Mucosa of rectum (tissue), 2 donors: ENCODE results near the gene DAB2IP.

ENCODE experiments used
- H3K27ac ChIP-seq, 2 donors: one replicate each; pipeline ENCODE4 v1.7.0; 2013; ENCODE audit warnings: inconsistent platforms in 2 of 2, low read depth in 2 of 2, low read length in 2 of 2
- H3K27me3 ChIP-seq, 2 donors: one replicate each; pipeline ENCODE4 v1.7.0; 2013; ENCODE audit warnings: low read length in 2 of 2; ENCODE audit not compliant: control insufficient read depth in 2 of 2, insufficient read depth in 2 of 2
- H3K36me3 ChIP-seq, 2 donors: one replicate each; pipeline ENCODE4 v1.7.0; 2013; ENCODE audit warnings: low read length in 2 of 2; ENCODE audit not compliant: control insufficient read depth in 2 of 2, insufficient read depth in 2 of 2
- H3K4me1 ChIP-seq, 2 donors: one replicate each; pipeline ENCODE4 v1.7.0; 2013; ENCODE audit warnings: low read length in 2 of 2, mild to moderate bottlenecking in 1 of 2; ENCODE audit not compliant: control insufficient read depth in 2 of 2, insufficient read depth in 2 of 2
- H3K4me3 ChIP-seq, 2 donors: one replicate each; pipeline ENCODE4 v1.7.0; 2013; ENCODE audit warnings: low read length in 2 of 2
- H3K9ac ChIP-seq, 2 donors: one replicate each; pipeline ENCODE4 v1.7.0; 2013; ENCODE audit warnings: low read length in 2 of 2, low read depth in 1 of 2, mild to moderate bottlenecking in 1 of 2
- H3K9me3 ChIP-seq, 2 donors: one replicate each; pipeline ENCODE4 v1.7.0; 2013; ENCODE audit warnings: low read length in 2 of 2; ENCODE audit not compliant: control insufficient read depth in 2 of 2
- donor health status: healthy.
- donor health status: Normal muscosa, but diverticular disease.

The DAB2IP gene

DNA sequence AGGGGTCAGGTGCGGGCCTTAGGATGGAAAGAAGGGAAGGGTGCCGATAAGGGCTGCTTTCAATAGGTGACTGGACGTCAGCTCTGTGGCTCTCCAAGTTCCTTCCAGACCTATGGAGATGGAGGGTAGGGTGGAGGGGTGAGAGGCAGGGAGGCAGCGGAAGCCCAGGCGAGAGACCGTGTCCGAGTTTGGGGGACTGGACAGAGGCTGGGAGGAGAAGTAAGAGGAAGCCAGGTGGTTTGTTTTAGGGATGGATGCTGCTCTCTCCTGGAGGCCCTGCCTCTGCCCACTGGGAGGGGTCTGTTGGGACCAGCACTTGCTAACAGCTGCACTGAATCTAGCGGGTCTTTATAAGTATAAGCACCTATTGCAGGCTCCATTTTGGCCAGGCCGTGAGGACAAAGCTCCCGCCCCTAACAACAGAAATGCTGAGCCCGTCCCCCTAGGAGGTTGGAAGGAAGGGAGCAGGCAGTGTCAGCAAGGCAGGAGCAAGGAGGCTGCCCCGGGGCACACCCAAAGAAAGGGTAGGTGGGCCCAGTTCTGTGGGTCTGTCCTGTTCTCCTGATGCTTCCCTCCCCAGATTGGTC, 167.5 kb downstream of the DAB2IP start:
- no peak overlapping the region for H3K27ac ChIP-seq
- H3K4me1 ChIP-seq, result no peaks in the 10 kb centered on the region
- no peak overlapping the region for H3K9ac ChIP-seq
- H3K36me3 ChIP-seq, result no peaks in the 10 kb centered on the region
- no peaks in the 10 kb centered on the region for H3K9me3 ChIP-seq
- H3K4me3 ChIP-seq, result no peak overlapping the region
- H3K27me3 ChIP-seq, result no peaks in the 10 kb centered on the region

DNA sequence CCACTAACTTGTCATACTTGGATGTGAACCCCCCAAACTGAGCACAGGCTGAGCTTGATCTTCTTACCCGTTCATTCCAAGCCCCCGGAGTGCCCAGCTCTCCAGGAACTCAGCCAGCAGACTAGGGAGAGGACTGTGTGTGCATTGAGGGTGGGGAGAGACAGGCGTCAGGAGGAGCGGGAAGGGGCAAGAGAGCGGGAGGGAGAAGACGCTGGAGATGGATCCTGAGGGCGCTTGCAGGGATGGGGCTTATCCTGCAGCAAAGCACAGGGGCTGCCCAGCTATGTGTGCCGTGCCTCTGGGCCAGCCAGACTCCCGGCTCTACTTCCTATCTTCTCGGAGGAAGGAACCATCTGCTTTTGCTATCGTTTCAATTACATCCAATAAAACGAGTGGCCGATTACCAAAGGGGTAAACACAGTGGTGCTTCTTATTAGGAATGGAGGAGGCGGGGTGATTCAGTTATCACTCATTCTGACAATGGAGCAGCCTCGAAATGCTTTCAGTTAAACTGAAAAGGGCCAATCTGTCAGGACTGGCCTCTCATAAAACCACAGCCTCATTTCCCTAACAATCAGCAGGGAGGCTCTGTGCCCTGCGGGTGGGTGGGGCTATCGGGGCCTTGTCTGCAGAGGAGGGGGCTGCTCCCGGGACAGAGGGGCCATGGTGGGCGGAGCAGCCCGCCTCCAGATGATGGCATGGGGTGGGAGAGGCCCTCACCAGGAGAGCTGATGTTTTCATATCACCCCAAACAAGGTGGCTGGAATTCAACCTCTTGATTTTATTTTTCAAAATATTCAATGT, 168.2 kb downstream of the DAB2IP start:
- Histone ChIP-seq H3K4me1 (no peaks in the 10 kb centered on the region), H3K4me3 (peak overlapping the region; percentile 26 to 50), H3K27ac (no peak overlapping the region), H3K9ac (no peak overlapping the region), H3K9me3 (no peaks in the 10 kb centered on the region), H3K27me3 (no peaks in the 10 kb centered on the region), H3K36me3 (no peaks in the 10 kb centered on the region)

DNA sequence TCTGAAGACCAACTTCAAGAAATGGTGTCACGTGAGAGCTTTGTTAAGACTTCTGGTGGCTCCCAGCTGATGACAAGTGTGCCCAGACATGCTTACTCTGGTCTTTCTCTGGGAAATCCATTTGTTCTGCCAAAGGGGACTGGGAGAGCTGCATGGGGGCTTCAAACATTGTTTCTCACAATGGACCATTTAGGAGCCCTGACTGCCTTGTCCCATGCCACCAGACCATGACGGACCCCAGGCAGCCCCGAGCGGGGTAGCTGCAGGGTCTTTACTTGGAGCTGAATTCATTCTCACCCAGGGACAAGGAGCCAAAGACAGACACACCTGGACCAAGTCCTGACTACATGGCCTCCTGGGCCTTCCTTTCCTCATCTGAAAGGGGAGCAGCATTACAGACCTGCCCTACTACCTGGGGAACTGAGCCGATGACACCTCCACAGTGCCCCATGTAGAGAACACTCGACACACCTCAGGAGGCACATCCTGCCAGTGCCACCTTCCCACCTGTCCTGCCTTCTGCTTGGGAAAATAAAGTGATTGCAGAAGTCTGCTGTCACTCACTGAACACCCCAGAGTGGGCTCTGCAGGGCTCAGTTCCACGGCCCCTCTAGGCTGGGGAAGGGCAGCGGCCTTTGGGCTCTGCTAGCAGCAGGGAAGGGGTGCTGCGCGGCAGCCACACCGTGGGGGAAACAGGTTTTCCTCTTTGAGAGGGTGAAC, 169.0 kb downstream of the DAB2IP start:
- H3K27me3 ChIP-seq, result no peaks in the 10 kb centered on the region
- H3K36me3 ChIP-seq, result no peaks in the 10 kb centered on the region
- no peak overlapping the region for H3K27ac ChIP-seq

DNA sequence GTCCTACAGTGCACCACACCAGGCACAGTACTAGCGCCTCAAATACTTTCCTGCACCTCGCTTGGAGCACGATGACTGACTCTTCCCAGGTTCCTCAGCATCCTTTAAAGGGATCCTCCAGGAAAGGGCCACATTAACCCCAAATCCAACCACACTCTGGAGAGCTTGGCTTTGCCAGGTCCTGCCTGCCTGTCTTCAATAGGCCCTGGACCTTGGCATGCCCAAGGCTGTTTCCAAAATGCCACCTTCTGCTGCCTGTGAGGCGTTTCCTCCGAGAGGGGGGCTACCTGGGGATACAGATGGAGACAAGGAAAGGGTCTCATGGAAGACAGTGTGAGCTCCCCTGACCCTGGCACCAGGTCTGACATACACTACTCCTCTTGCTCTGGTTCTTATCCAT, 169.9 kb downstream of the DAB2IP start:
- Histone ChIP-seq H3K27ac (no peak overlapping the region), H3K9me3 (no peaks in the 10 kb centered on the region), H3K9ac (no peak overlapping the region), H3K27me3 (no peaks in the 10 kb centered on the region), H3K4me1 (no peaks in the 10 kb centered on the region), H3K36me3 (no peaks in the 10 kb centered on the region), H3K4me3 (no peak overlapping the region)

More for the DNA sequence above, 169.0 kb downstream of the DAB2IP start:
- no peaks in the 10 kb centered on the region for H3K9me3 ChIP-seq
- H3K4me1 ChIP-seq, result no peaks in the 10 kb centered on the region
- no peak overlapping the region for H3K9ac ChIP-seq
- no peak overlapping the region for H3K4me3 ChIP-seq

DNA sequence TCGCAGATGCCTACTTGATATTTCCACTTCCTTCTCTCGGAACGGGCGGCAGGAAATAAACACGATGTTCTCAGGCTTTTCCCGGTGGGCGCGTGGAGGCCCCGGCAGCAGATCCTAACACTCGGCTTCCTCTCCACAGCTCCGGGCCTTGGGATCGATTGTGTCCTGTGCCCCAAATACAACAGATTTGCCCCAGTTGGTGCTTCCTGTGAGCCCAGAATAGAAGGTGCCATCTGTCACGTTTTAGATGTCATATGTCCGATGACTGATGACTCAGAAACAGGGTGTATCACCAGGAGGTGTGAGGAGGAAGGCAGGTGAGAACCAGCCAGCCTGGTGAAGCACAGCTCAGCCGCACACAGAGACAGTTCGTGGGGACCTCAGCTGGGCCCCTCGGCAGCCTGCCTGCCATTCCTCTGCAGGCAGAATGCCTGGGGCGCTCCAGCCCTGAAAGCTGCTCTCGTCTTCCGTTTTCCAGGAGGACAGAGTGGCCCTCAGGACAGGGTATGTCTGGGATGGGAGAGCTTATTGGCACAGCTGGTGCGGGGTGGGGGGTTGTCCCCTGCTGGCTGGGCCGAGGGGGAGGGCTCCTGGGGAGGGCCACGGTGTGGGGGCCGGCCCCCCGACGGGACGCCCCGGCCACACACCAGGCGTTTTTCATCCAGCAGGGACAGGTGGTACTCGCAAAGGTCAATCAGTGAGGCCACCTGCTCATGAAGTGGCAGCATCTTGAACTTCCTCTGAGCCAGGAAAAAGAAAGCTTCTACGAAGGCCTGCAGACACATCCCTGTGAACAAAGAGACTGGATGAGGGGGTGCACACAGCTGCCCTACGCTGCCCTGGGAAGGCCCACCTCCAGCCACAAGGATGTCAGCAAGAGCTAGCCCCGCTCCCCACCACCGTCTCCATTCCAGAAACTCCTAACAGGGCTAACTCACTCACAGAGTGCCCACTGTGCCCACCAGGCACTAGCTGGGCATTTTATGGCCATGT, 171.0 kb downstream of the DAB2IP start:
- H3K27ac ChIP-seq, result no peak overlapping the region
- no peaks in the 10 kb centered on the region for H3K27me3 ChIP-seq
- no peak overlapping the region for H3K9ac ChIP-seq
- H3K4me1 ChIP-seq, result no peaks in the 10 kb centered on the region
- H3K36me3 ChIP-seq, result no peaks in the 10 kb centered on the region
- no peaks in the 10 kb centered on the region for H3K9me3 ChIP-seq
- H3K4me3 ChIP-seq, result no peak overlapping the region

DNA sequence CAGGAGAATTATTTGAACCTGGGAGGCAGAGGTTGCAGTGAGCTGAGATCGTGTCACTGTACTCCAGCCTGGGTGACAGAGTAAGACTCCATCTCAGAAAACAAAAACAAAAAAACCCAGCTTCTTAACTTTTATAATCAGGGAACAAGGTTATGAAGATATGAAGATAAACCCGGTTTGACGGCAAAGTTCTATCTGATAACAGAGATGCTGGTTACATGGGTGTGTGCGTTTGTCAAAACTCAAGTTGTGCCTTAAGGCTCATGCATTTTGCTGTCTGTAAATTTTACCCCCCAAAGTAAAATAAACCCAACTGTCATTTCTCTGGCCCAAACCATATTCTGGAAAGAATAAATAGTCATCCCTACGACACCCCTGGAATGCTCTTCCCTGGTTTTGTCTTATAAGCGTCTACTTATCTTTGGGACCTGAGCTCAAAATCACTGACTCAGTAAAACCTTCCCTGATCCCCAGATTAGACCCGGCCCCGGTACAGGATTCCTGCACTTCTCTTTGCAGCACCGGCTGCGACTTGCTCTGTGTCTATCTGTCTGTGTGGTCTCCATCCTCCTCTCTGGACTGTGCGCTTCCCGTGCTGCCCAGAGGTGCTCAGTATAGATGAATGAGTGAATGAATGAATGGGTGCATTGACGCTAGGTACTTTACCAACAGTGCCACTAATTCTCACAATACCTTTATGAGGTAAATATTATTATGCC, 172.2 kb downstream of the DAB2IP start:
- no peak overlapping the region for H3K9ac ChIP-seq
- H3K4me1 ChIP-seq, result no peaks in the 10 kb centered on the region
- no peak overlapping the region for H3K27ac ChIP-seq
- H3K27me3 ChIP-seq, result no peaks in the 10 kb centered on the region
- H3K4me3 ChIP-seq, result no peak overlapping the region
- H3K36me3 ChIP-seq, result no peaks in the 10 kb centered on the region
- H3K9me3 ChIP-seq, result no peaks in the 10 kb centered on the region

DNA sequence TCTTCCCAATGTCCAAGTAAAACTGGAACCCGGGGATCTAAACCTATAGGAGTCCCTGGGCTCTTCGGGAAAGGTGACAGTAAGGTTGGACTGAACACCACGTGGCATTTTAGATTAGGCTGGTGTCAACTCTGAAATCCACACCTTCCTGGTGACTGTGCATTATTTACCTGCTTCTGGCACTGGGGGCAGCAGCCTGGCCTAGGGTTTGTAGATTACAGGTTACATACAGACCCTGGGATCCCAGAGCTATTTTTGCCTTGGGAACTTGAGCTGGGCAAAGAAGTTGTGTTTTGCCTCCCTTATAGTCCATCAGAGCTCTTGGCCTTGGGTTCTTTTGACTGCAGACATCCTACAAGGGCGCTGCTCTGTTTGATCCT, 173.2 kb downstream of the DAB2IP start:
- Histone ChIP-seq H3K9ac (no peak overlapping the region), H3K36me3 (no peaks in the 10 kb centered on the region), H3K9me3 (no peaks in the 10 kb centered on the region), H3K4me3 (no peak overlapping the region), H3K27me3 (no peaks in the 10 kb centered on the region), H3K4me1 (no peaks in the 10 kb centered on the region), H3K27ac (no peak overlapping the region)

DNA sequence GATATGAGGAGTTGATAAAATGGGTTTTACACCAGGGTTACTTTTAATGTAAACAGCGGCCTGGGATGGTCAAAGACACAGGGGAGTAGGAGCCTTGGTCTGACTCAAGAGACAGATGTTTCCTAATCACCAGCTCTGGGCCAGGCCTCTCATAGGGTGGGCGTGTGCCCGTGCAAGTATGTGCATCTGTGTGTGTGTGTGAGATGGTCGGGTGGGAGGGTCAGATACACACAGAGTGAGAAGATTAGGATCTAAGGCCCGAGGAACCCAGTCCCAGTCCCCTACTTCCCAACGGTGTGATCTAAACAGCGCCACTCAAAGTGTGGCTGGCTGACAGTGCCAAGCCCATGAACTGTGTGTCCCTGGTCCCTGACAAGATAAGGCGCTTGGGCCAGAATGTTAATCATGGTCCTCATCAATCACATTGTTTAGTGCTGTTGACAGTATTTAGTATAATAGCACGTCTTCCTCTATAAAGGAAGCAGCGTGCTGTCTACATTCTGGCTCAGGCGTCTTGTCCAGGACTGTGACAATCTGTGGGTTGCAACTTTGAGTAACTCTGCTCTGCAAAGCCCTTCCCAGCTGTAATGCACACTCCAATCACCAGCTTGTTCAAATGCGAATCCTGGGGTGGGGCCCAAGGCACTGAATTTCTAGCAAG, 173.7 kb downstream of the DAB2IP start:
- no peaks in the 10 kb centered on the region for H3K9me3 ChIP-seq
- H3K27me3 ChIP-seq, result no peaks in the 10 kb centered on the region
- H3K4me3 ChIP-seq, result no peak overlapping the region
- no peak overlapping the region for H3K9ac ChIP-seq
- no peak overlapping the region for H3K27ac ChIP-seq
- H3K4me1 ChIP-seq, result no peaks in the 10 kb centered on the region
- no peaks in the 10 kb centered on the region for H3K36me3 ChIP-seq

DNA sequence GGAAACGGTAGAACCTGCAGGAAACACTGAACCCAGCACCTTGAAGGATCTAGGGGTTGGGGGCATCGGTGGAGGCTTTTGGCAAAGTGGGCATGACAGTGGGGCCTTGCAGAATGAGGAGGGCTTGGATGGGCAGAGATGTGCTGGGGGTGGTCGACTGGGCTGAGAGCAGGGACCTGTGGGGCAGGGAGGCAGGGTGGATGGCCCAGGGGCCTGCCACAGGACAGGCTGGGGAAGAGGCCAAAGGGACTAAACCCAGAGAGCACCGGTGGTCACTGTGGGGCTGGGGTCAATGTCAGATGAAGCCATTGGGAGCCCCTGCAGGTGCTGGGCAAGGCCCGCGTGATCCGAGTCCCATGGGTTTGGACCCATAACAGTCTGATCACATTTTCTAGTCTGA, 175.3 kb downstream of the DAB2IP start:
- Histone ChIP-seq H3K27me3 (no peaks in the 10 kb centered on the region), H3K27ac (no peak overlapping the region), H3K9ac (no peak overlapping the region), H3K4me3 (no peak overlapping the region), H3K9me3 (no peaks in the 10 kb centered on the region), H3K4me1 (no peaks in the 10 kb centered on the region), H3K36me3 (no peaks in the 10 kb centered on the region)
